HL-60 (cell line): ENCODE measurements around the gene GRID1.

Experiments used
- CTCF ChIP-seq: IDR thresholded peaks from one replicate; pipeline ENCODE4 v1.5.1; 2011; ENCODE audit warnings: low read length, control low read depth, inconsistent platforms; ENCODE audit not compliant: insufficient read depth
- GABPA ChIP-seq: IDR thresholded peaks from 2 replicates; pipeline ENCODE4 v1.6.1; 2012; ENCODE audit warnings: low read depth
- POLR2AphosphoS5 ChIP-seq: IDR thresholded peaks from 2 replicates; pipeline ENCODE4 v1.6.1; 2012; ENCODE audit warnings: low read depth

GRCh38 chr10:86266446-86267242 lies 100.0 kb downstream of the GRID1 start:
- TF ChIP-seq CTCF (no peak), POLR2AphosphoS5 (no peak), GABPA (no peak)
